Sigmoid colon (tissue), 4 donors: Measurements from ENCODE around the gene AKIP1.

Experiments used
- EP300 ChIP-seq, 4 donors: sonication (generic); formaldehyde crosslinking; IDR thresholded peaks; one replicate each; pipeline ENCODE4 v1.6.1; 2017; ENCODE audit warnings: antibody characterized with exemption in 4 of 4
- POLR2A ChIP-seq, 2 donors: fragments of 450-650 bp; IDR thresholded peaks; one replicate each; pipeline ENCODE4 v1.6.1; 2016; ENCODE audit warnings: antibody characterized with exemption in 2 of 2, mild to moderate bottlenecking in 2 of 2, moderate library complexity in 2 of 2
- TF ChIP-seq, protein P1 (sequence below), 4 experiments: fragments of 450-650 bp in 3 of 4; fragments of 200-600 bp in 1 of 4; IDR thresholded peaks; one replicate each; pipeline ENCODE4 v1.5.1; 2016 to 2019; ENCODE audit warnings: antibody characterized with exemption in 4 of 4, mild to moderate bottlenecking in 3 of 4, moderate library complexity in 2 of 4

DNA sequence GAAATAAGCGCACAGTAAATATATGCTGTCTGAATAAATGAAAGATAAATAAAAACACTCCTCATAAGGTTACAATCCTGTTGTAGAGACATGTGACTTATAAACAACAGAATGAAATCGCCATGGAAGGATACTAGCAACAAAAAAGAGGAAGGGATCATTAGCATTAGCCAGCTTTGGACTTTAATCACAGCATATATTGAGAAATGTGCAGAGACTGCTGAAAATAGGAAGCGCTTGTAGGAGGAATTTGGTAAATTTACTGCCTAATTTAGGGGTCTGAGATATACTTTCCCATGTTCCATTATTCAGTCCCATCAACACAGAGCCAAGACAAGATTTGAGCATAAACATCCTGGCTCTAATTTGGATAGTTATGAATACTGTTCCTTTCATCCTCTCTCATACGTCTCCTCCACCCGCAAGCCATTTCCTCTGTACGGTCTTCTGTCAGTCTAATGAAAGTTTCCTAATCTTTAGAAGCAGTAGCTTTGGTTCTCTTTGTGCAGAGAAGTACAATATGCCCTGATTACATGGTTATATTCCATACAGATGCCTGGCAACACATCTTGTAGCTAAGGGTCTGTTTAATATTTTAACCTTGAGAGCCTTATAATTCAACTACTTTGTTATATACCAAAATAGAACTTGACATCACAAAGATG, 37.1 kb upstream of the AKIP1 start:
- TF ChIP-seq EP300 (IDR thresholded peaks at IDR 0.05) (no peak), POLR2A (IDR thresholded peaks at IDR 0.05) (no peak)
- TF ChIP-seq, protein P1, sequence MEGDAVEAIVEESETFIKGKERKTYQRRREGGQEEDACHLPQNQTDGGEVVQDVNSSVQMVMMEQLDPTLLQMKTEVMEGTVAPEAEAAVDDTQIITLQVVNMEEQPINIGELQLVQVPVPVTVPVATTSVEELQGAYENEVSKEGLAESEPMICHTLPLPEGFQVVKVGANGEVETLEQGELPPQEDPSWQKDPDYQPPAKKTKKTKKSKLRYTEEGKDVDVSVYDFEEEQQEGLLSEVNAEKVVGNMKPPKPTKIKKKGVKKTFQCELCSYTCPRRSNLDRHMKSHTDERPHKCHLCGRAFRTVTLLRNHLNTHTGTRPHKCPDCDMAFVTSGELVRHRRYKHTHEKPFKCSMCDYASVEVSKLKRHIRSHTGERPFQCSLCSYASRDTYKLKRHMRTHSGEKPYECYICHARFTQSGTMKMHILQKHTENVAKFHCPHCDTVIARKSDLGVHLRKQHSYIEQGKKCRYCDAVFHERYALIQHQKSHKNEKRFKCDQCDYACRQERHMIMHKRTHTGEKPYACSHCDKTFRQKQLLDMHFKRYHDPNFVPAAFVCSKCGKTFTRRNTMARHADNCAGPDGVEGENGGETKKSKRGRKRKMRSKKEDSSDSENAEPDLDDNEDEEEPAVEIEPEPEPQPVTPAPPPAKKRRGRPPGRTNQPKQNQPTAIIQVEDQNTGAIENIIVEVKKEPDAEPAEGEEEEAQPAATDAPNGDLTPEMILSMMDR (IDR thresholded peaks at IDR 0.05), result no peak
